ENCODE results near the gene DYSF.
A peak's percentile ranks its signal among the peaks of the same experiment; 100 is the strongest.

Gene DYSF

GRCh38 chr2:71498261-71498701, 44.9 kb downstream of the DYSF start:
- DNase-seq (ENCODE audit: low read depth in 2 of 2, low spot score in 1 of 2) = no peak

DNA sequence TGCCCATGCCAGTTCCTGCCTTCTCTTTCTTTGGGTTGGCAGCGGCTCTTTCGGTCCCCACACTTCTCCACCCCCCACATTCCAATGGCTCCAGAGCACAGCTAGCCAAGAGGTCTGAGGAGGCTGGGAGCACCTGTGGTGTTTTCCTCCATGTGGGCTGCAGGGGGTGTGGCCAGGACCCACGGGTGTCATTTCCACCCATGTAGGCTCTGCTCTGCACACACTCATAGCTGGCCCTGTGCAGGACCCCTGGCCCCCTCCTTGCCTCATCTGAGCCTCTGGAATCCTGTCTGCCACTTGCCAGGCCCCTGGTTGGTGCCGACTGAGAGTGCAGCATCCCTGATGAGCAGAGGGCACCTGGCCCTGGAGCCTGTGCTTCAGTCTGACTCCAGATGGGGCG, 46.3 kb downstream of the DYSF start:
- no peak for DNase-seq (ENCODE audit: low read depth in 2 of 2, low spot score in 1 of 2)

GRCh38 chr2:71500426-71501079, 47.2 kb downstream of the DYSF start:
- DNase-seq (ENCODE audit: low read depth in 2 of 2, low spot score in 1 of 2) = no peak

DNA sequence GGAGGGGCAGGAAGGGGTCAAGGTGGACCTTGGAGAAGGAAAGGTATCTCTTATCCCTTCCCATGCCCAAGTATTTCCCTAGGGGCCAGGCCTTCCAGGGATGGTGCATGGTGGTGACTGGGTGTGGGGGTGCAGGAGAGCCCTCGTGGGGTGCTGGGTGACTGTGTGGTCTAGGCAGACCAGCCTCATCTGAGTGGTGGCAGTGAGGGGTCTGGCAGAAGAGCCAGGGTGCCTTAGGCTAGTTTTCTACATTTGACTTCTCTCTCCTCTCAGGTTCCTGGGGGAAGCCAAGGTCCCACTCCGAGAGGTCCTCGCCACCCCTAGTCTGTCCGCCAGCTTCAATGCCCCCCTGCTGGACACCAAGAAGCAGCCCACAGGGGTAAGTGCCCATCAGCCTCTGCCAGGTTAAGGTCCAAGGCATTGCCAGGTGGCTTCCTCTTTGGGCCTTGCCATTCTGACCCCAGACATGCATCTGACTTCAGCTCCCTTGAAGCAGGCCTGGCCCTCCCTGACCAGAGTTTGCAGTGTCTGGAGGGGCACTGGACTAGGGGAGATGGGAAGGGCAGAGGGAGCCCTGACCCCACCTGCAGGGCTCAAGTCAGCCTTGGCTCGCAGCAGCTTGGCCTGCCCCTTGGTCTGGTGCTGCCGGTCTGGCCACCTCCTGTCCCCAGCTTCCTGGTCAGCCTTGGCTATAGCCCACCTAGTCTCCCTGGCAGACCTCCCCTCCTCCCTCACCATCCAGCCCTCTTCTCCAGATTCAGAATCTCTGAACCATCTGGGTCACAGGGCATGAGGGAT, 49.8 kb downstream of the DYSF start:
- no peak for DNase-seq (ENCODE audit: low read depth in 2 of 2, low spot score in 1 of 2)

DNA sequence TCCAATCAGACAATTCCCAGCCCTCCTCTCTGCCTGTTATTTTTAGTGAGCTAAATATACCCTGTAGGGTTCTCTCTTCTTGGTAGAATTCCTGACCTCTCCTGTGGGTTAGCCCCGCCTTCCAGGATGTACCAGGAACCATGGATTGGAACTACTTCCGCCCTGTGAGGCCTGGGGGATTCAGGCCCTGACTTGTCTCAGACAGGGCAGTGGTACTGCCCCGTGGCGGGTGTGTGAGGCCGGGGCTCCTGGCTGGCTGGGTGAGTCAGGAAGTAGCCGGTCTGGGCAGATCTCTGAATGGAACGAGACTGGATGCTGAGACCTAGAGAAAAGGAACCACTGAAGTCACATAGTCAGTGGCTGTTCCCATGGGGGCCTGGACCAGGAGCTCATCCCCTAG, 50.5 kb downstream of the DYSF start:
- DNase-seq (ENCODE audit: low read depth in 2 of 2, low spot score in 1 of 2) = no peak

DNA sequence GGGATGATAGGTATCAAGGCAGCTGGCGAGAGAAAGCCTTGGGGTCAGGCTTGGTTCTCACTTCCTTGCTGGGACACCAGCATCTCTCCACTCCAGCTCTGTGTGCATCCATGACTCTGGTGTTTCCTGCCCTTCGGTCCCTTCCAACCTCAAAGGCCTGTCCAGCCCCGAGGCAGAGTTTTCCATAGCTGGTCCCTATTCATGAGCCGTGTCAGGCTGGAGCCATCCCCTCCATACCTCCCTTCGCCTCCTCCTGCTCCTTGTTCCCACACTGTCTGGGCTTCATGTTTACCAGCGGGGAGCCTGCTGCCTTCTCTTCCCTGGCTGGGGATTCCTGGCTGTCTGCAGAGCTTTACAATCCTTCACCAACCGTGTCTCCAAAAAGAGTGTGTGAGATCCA, 51.2 kb downstream of the DYSF start:
- no peak for DNase-seq (ENCODE audit: low read depth in 2 of 2, low spot score in 1 of 2)

GRCh38 chr2:71505086-71505769, 51.9 kb downstream of the DYSF start:
- no peak for DNase-seq (ENCODE audit: low read depth in 2 of 2, low spot score in 1 of 2)

DNA sequence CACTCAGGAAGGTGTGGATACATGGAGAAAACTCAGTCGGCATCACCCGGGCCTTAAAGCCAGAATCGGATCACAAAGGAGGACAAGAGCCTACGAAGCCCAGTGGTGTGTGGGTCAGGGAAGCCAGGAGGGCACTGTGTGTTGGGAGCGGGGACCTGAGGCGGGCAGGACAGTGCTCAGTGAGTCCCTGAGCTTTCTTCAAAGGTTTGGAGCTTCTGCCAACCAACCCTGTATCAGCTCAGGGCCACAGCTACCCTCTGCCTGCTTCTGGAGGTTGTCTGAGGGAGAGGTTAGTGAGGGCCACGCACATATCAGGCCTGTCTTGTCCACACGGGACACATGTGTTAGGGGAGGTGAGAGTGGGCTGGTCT, 52.4 kb downstream of the DYSF start:
- no peak for DNase-seq (ENCODE audit: low read depth in 2 of 2, low spot score in 1 of 2)

DNA sequence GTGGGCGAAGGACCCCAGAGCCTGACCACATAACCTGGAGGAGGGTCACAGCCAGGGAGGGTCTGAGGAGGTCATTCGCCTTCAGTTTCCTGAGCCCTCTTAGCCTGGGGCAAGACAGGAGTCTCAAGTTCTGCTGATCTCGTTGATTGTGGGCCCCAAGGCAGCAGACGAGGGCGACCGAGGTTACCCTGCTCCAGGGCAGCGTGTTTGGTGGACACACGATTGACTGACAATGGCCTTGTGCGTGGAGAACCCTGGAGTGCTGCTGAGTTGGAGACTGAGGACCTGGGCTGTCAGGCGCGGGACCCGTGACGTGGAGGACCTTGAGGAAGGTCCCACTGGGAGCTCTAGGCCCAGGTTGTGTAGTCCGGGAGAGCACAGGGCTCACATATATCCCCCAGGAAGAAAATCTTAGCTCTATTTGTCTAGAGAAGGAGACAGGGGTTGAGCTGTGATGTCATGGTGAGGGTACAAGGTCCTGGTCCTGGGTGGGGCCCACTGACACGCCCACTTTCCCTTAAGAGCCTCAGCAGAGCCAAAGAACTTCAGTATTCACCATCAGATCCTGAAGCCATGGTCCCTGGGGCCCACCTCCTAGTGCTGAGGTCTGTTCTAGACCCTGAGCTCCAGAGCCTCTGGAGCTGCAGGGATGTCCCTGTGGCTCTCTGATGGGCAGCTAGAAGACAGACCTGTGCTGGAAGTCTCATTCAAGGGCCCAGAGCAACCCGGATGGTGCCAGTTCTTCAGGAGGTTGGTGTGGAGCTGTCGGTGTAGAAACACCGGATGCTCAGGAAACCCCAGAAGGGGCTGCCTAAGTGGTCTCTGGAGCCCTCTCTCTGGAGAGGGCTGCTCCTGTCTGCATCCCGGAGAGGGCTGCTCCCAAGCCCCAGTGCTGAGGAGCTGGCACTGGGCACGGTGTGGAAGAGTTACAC, 53.1 kb downstream of the DYSF start:
- no peak for DNase-seq (ENCODE audit: low read depth in 2 of 2, low spot score in 1 of 2)

DNA sequence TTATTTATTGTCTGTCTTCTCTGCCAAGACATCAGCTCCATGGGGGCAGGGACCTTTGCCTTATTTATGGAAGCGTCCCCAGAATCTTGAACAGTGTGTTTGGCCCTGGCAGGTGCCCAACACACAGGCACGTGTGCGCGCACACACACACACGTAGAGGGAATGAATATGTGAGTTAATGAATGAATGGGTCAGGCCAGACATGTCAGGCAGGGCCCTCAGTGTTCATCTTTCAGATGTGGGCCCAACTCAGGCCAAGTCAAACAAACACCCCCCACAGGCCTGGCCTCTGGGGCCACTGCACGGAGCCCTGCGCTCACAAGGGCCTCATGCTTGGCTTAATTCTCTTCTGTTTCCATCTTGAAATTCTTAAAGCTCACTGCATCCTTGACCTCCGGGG, 54.1 kb downstream of the DYSF start:
- no peak for DNase-seq (ENCODE audit: low read depth in 2 of 2, low spot score in 1 of 2)

GRCh38 chr2:71510196-71510807, 56.9 kb downstream of the DYSF start:
- peak; percentile 35 to 47 for DNase-seq (ENCODE audit: low read depth in 2 of 2, low spot score in 1 of 2)

DNA sequence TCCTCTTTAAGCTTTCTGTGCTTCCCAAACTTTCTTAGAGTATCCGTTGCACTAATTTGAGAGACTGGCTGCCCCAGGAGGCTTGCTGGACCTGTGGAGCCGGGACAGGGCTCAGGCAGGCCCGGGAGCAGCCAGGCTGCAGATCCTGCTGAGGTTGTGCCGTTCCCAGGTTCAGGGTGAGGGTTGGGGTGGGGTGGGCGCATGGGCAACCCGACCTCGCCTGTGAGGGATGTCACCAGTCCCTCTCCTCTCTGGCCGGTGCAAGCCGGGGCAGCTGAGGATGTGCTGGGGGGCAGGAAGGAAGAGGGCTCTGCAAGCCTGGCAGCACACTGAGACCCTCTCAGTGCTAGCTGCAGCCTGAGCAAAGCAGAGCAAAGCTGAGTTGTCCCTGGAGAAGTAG, 57.6 kb downstream of the DYSF start:
- DNase-seq (ENCODE audit: low read depth in 2 of 2, low spot score in 1 of 2) = no peak

DNA sequence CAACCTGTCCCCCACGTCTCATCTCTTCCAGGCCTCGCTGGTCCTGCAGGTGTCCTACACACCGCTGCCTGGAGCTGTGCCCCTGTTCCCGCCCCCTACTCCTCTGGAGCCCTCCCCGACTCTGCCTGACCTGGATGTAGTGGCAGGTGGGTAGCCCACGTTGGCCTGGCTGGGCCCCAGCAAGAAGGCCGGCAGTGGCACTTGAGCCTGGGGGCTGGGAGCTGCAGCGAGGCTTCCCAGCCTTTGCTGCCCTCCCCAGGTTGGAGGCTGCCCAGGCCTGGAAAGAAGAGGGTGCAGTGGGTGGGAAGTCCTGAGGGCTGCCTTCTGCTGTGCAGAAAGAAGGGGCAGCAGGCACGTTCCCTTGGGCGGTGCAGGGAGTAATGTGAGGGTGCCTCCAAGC, 58.4 kb downstream of the DYSF start:
- DNase-seq (ENCODE audit: low read depth in 2 of 2, low spot score in 1 of 2) = no peak

GRCh38 chr2:71512386-71512785, 59.0 kb downstream of the DYSF start:
- DNase-seq (ENCODE audit: low read depth in 2 of 2, low spot score in 1 of 2) = no peak

- no peak for DNase-seq (ENCODE audit: low read depth in 2 of 2, low spot score in 1 of 2)
Measured at GRCh38 chr2:71513096-71513495, 59.7 kb downstream of the DYSF start.

DNA sequence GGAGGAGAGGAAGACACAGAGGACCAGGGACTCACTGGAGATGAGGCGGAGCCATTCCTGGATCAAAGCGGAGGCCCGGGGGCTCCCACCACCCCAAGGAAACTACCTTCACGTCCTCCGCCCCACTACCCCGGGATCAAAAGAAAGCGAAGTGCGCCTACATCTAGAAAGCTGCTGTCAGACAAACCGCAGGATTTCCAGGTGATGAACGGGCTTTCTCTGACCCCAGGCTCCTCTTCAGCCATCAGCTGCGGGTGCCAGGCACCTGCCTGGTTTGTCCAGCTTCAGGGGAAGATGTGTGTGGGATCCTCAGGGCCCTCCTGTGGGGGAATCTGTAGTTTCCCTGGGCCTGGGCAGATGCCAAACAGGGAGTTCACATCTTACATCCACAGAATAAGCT, 60.4 kb downstream of the DYSF start:
- DNase-seq (ENCODE audit: low read depth in 2 of 2, low spot score in 1 of 2) = no peak

- DNase-seq (ENCODE audit: low read depth in 2 of 2, low spot score in 1 of 2) = no peak
Measured at GRCh38 chr2:71516253-71516888, 63.0 kb downstream of the DYSF start.

- no peak for DNase-seq (ENCODE audit: low read depth in 2 of 2, low spot score in 1 of 2)
Measured at GRCh38 chr2:71517851-71518250, 64.5 kb downstream of the DYSF start.

- no peak for DNase-seq (ENCODE audit: low read depth in 2 of 2, low spot score in 1 of 2)
Measured at GRCh38 chr2:71521436-71521950, 68.1 kb downstream of the DYSF start.

DNA sequence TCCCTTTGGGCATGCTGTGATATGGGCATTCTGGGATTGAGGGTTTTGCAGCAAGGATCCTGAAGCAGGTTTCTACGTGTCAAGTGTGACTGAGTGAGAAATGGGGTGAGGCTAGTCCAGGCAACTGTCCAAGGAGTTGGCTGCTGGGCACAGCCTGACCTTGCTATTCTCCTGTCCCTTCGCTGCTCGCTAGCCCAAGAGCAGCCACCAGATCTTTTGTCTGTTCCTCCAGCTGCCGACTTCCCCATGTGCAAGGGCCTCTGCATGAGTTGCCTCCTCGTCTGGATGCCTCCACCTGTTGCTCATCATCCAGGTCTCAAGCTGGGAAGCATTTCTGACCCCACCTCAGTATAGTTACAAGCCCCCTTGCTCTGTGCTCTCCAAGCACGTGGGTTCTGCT, 71.1 kb downstream of the DYSF start:
- DNase-seq (ENCODE audit: low read depth in 2 of 2, low spot score in 1 of 2) = no peak
